Measurements from ENCODE around the gene AKR7A2.

DNA sequence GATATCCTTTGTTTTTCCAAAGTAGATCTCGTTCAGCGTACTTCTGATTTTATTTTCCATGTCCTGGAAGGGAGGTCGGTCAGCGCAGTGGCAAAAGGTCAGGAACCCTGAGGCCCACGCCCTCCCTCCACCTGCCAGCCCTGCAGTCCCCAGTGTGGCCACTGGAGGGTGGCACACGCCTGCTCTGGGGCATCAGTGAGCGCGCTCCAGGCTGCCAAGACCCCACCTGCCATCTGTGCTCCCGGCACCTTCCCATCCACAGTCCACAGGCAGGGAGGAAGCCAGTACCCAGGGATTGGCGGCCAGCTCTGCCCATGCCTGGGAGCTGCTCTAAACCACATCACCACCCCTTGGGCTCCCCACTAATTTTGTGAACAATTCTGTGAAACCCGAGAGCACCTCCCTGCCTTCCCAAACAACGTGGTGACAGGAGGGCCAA, 32.4 kb upstream of the AKR7A2 start:
- TF ChIP-seq, protein P1, sequence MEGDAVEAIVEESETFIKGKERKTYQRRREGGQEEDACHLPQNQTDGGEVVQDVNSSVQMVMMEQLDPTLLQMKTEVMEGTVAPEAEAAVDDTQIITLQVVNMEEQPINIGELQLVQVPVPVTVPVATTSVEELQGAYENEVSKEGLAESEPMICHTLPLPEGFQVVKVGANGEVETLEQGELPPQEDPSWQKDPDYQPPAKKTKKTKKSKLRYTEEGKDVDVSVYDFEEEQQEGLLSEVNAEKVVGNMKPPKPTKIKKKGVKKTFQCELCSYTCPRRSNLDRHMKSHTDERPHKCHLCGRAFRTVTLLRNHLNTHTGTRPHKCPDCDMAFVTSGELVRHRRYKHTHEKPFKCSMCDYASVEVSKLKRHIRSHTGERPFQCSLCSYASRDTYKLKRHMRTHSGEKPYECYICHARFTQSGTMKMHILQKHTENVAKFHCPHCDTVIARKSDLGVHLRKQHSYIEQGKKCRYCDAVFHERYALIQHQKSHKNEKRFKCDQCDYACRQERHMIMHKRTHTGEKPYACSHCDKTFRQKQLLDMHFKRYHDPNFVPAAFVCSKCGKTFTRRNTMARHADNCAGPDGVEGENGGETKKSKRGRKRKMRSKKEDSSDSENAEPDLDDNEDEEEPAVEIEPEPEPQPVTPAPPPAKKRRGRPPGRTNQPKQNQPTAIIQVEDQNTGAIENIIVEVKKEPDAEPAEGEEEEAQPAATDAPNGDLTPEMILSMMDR (IDR thresholded peaks at IDR 0.05) = peak; percentile 51 to 84 (median 75)
- no peak for TF ChIP-seq POLR2A (IDR thresholded peaks at IDR 0.05)
